Neural progenitor cell (in vitro differentiated cells): ENCODE results near the gene RIBC1.

ENCODE experiments used
- CTCF ChIP-seq: fragments of 200-600 bp; sonication (generic); IDR thresholded peaks from 2 replicates; pipeline ENCODE4 v1.5.1; 2017; ENCODE audit warnings: antibody characterized with exemption, mild to moderate bottlenecking
- EZH2 ChIP-seq: fragments of 200-600 bp; sonication (generic); IDR thresholded peaks from 2 replicates; pipeline ENCODE4 v1.6.1; 2017; ENCODE audit warnings: antibody characterized with exemption, mild to moderate bottlenecking, moderate library complexity

- no peak for TF ChIP-seq EZH2
- TF ChIP-seq CTCF: no peak
Measured at GRCh38 chrX:53437206-53437605, 14.5 kb downstream of the RIBC1 start.
